GM23248 (cell line): ENCODE measurements around the gene GPC1. TPM values are rescaled to one million over a fixed set of nuclear protein-coding genes. Genes with fewer than 3 reads are reported as not detected.

ENCODE experiments used
- DNase-seq: peaks from one replicate; pipeline ENCODE4 v3.0.0-alpha.2; 2015
- H2AFZ ChIP-seq: fragments of 200-600 bp; sonication (generic); 2 replicates; pipeline ENCODE4 v1.6.1; 2016; ENCODE audit warnings: antibody characterized with exemption
- H3F3A ChIP-seq: fragments of 200-600 bp; sonication (generic); 2 replicates; pipeline ENCODE4 v1.6.1; 2016; ENCODE audit warnings: mild to moderate bottlenecking, antibody characterized with exemption, mixed run types; ENCODE audit not compliant: insufficient read depth
- H3K27ac ChIP-seq: fragments of 200-600 bp; sonication (generic); 2 replicates; pipeline ENCODE4 v1.5.1; 2016; ENCODE audit warnings: mild to moderate bottlenecking
- H3K27me3 ChIP-seq: fragments of 200-600 bp; sonication (generic); replicated peaks from 2 replicates; pipeline ENCODE4 v1.6.1; 2016; ENCODE audit warnings: mild to moderate bottlenecking; ENCODE audit not compliant: insufficient read depth
- H3K36me3 ChIP-seq: fragments of 200-600 bp; sonication (generic); 2 replicates; pipeline ENCODE4 v1.6.1; 2016; ENCODE audit warnings: low read depth, mild to moderate bottlenecking
- H3K4me1 ChIP-seq: fragments of 200-600 bp; sonication (generic); 2 replicates; pipeline ENCODE4 v1.6.1; 2016; ENCODE audit warnings: mild to moderate bottlenecking; ENCODE audit not compliant: insufficient read depth
- H3K4me2 ChIP-seq: fragments of 200-600 bp; sonication (generic); one replicate; pipeline ENCODE4 v1.6.1; 2016; ENCODE audit warnings: mild to moderate bottlenecking; ENCODE audit not compliant: unreplicated experiment
- H3K4me3 ChIP-seq: fragments of 200-600 bp; sonication (generic); 2 replicates; pipeline ENCODE4 v1.5.1; 2016; ENCODE audit warnings: mild to moderate bottlenecking
- H3K79me2 ChIP-seq: fragments of 200-600 bp; sonication (generic); 2 replicates; pipeline ENCODE4 v1.6.1; 2016; ENCODE audit warnings: mild to moderate bottlenecking; ENCODE audit not compliant: insufficient read depth
- H3K9ac ChIP-seq: fragments of 200-600 bp; sonication (generic); 2 replicates; pipeline ENCODE4 v1.6.1; 2016; ENCODE audit warnings: mild to moderate bottlenecking
- H3K9me2 ChIP-seq: fragments of 200-600 bp; sonication (generic); 2 replicates; pipeline ENCODE4 v1.6.1; 2016; ENCODE audit warnings: mixed run types, mild to moderate bottlenecking, moderate library complexity; ENCODE audit not compliant: insufficient read depth
- H3K9me3 ChIP-seq: fragments of 200-600 bp; sonication (generic); one replicate; pipeline ENCODE4 v1.6.1; 2017; ENCODE audit warnings: low read depth
- H4K20me1 ChIP-seq: fragments of 200-600 bp; sonication (generic); 2 replicates; pipeline ENCODE4 v1.6.0; 2016; ENCODE audit not compliant: insufficient read depth
- EZH2 ChIP-seq: fragments of 200-600 bp; sonication (generic); IDR thresholded peaks from 2 replicates; pipeline ENCODE4 v1.6.1; 2018; ENCODE audit warnings: antibody characterized with exemption, mild to moderate bottlenecking; ENCODE audit not compliant: insufficient read depth, poor library complexity, severe bottlenecking
- EZH2phosphoT487 ChIP-seq: fragments of 200-600 bp; sonication (generic); IDR thresholded peaks from 2 replicates; pipeline ENCODE4 v1.6.1; 2018; ENCODE audit warnings: antibody characterized with exemption, moderate library complexity, mild to moderate bottlenecking, low read depth; ENCODE audit not compliant: insufficient read depth
- WGBS, 2 experiments: methylation state at CpG; one replicate each; pipeline ENCODE4 v1.1.6; 2015 to 2017; ENCODE audit warnings: low lambda C conversion rate in 2 of 2, low coverage in 1 of 2; ENCODE audit errors: missing lambda C conversion rate in 2 of 2; 5-methylcytosine and 5-hydroxymethylcytosine counted together
- in situ Hi-C: fragments of 300-500 bp; cut with MboI; formaldehyde crosslinking; loops from 2 replicates; pipeline ENCODE4 v1.15.0; 2020
- polyA plus RNA-seq: library from polyadenylated mRNA; unstranded; fragments of >200 nt; fragmentation: Nextera tagmentation; extraction: Ambion mirVana; gene quantifications from 2 replicates; pipeline ENCODE4 v1.2.1, GENCODE V29; 2016
- total RNA-seq: library from RNA; depleted of rRNA; stranded (reverse); fragments of >200 nt; shearing (Covaris generic); gene quantifications from 2 replicates; pipeline ENCODE4 v1.2.3, GENCODE V29; 2014

GPC1 gene
- total and polyA plus RNA-seq, 2 experiments from 2014 or later, result 66.4 to 88.2 TPM

DNA sequence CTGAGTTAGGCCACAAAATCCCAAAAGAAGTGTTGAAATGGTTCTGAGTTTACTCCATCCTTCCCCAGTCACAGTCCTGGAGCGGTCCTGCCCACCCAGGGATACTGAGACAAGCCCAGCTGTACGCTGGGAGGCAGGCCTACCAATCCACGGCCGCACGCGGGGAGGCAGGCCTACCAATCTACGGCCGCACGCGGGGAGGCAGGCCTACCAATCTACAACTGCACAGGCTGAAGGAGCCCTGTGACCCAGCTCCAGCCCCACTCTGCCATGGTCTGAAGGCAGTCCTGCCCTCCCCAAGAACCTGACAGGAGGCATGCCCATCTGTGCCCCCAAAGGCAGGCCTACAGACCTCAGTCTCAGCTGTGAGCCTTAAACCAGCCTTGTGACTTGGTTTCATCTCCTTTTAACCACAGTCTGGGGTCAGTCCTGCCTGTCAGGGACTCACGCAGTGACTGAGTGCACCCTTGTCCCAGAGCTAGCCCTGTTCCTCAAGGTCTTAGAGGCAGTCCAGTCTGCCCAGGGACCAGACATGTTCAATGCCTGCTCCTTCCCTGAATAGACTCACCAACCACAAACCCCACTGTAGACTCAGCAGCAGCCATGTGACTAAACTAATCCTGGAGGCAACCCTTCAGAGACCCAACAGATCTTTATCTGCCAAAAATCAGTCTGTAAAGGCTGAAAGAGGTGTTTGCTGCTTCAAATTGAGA, 36.8 kb downstream of the GPC1 start:
- H4K20me1 ChIP-seq, result no peaks in the 10 kb centered on the region
- no peak for DNase-seq
- in situ Hi-C loops, result no loop called here

DNA sequence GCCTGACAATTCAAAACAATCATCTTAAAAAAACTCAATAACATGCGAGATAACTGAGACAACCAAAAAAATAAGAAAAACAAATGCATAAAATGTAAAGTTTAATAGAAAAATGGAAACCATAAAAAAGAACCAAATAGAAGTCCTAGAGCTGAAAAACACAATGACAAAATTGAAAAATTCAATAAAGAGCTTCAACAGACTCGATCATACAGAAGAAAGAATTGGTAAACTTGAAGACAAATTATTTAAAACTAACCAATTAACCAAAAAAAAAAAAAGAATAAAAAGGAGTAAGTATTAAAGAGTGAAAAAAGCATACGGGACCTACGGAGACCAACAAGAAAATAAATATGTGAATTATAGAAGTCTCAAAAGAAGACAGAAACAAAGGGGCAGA, 37.7 kb downstream of the GPC1 start:
- Histone ChIP-seq H3K9me2 (no peaks in the 10 kb centered on the region), H3K79me2 (no peaks in the 10 kb centered on the region), H3K4me3 (no peak overlapping the region), H3F3A (no peaks in the 10 kb centered on the region), H3K27ac (no peak overlapping the region), H3K4me2 (no peak overlapping the region), H4K20me1 (no peaks in the 10 kb centered on the region), H3K9ac (no peak overlapping the region), H3K9me3 (no peaks in the 10 kb centered on the region), H3K27me3 (no peaks in the 10 kb centered on the region), H3K4me1 (no peaks in the 10 kb centered on the region), H2AFZ (no peak overlapping the region), H3K36me3 (no peaks in the 10 kb centered on the region)
- no peak for DNase-seq
- 72 to 78% methylated on average over 4 of the region's 4 CpGs for WGBS, 2 experiments
- in situ Hi-C loops, result no loop called here
- TF ChIP-seq EZH2, result no peak
- no peak for TF ChIP-seq EZH2phosphoT487

More for the DNA sequence above, 36.8 kb downstream of the GPC1 start:
- WGBS, 2 experiments, result 88 to 94% methylated on average over 11 of the region's 11 CpGs
- Histone ChIP-seq H3K9me2 (no peaks in the 10 kb centered on the region), H3K79me2 (no peaks in the 10 kb centered on the region), H3K9me3 (no peaks in the 10 kb centered on the region), H3K36me3 (no peaks in the 10 kb centered on the region), H3K4me2 (no peak overlapping the region), H3K27me3 (no peaks in the 10 kb centered on the region), H3K27ac (no peak overlapping the region), H3K4me1 (no peaks in the 10 kb centered on the region), H3K4me3 (no peak overlapping the region), H2AFZ (no peak overlapping the region), H3F3A (no peaks in the 10 kb centered on the region), H3K9ac (no peak overlapping the region)
- TF ChIP-seq EZH2phosphoT487 (no peak), EZH2 (no peak)

- H3K27ac ChIP-seq, result no peak overlapping the region
- H3F3A ChIP-seq, result no peaks in the 10 kb centered on the region
- H3K9me2 ChIP-seq, result no peaks in the 10 kb centered on the region
- 72 to 74% methylated on average over 13 of the region's 13 CpGs for whole genome bisulfite sequencing, 2 experiments
- TF ChIP-seq EZH2phosphoT487 (no peak), EZH2 (no peak)
- H3K9me3 ChIP-seq, result no peaks in the 10 kb centered on the region
- H3K36me3 ChIP-seq, result no peaks in the 10 kb centered on the region
- H3K4me1 ChIP-seq, result no peaks in the 10 kb centered on the region
- H3K27me3 ChIP-seq, result no peaks in the 10 kb centered on the region
- H4K20me1 ChIP-seq, result no peaks in the 10 kb centered on the region
- in situ Hi-C loops, result no loop called here
- H3K4me3 ChIP-seq, result no peak overlapping the region
- H3K4me2 ChIP-seq, result no peak overlapping the region
- no peak overlapping the region for H2AFZ ChIP-seq
- no peaks in the 10 kb centered on the region for H3K79me2 ChIP-seq
- no peak for DNase-seq
- H3K9ac ChIP-seq, result no peak overlapping the region
These were observed 42.5 kb downstream of the GPC1 start for GRCh38 chr2:240477916-240478315.

DNA sequence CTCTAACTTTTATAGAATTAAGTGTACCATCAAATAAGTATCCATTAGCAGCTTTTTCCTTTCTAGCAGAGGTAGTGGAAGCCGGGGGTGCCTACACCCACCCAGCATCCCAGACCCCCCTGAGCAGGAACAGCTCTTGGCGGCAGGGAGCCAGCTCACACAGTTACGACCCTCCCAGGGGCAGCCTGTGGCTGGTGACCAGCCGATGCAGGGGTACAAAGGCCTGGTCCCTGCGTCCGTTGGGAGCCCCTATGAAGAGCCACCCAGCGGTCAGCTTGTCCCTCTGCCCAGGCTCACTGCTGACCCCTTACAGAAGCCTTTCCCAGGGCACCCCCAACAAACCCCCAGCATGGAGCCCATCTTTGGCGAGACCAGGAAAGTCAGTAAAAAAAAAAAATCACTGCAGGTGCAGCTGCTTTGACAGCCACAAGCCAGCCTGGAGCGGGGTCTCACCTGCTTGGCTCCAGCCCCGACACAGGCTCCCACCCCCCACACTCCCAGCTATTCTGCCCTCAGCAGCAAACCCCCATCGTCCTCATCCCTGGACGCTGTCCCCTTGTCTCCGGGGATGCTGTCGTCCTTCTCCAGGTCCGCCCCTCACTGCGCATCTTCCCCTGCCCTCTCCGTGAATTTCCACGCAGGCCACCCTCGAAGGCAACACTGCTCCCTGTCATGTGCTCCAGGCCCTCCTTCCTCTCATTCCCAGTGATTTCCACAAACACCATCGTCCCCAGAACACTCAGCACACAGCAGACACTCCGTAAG, 43.1 kb downstream of the GPC1 start:
- Histone ChIP-seq H3K9me2 (no peaks in the 10 kb centered on the region), H4K20me1 (no peaks in the 10 kb centered on the region), H3K27me3 (no peaks in the 10 kb centered on the region), H3K79me2 (no peaks in the 10 kb centered on the region), H3F3A (no peaks in the 10 kb centered on the region), H3K4me2 (no peak overlapping the region), H3K9me3 (no peaks in the 10 kb centered on the region), H3K27ac (no peak overlapping the region), H3K4me3 (no peak overlapping the region), H2AFZ (no peak overlapping the region), H3K9ac (no peak overlapping the region), H3K4me1 (no peaks in the 10 kb centered on the region), H3K36me3 (no peaks in the 10 kb centered on the region)
- no peak for TF ChIP-seq EZH2
- no peak for TF ChIP-seq EZH2phosphoT487
- 75 to 77% methylated on average over 19 to 21 of the region's 21 CpGs for WGBS, 2 experiments
- in situ Hi-C loops, result no loop called here
- DNase-seq, result no peak
